Measurements from ENCODE around the gene SESN3.
"Not testable (repeated sequence)": the region's sequence is repeated elsewhere in the genome, so short reads cannot be mapped to it uniquely, and the experiment has no call there.

The SESN3 gene

GRCh38 chr11:95252586-95252985 lies 21.6 kb upstream of the SESN3 start:
- DNase-seq (ENCODE audit: low read depth in 2 of 2): no peak

GRCh38 chr11:95251896-95252295 lies 20.9 kb upstream of the SESN3 start:
- DNase-seq (ENCODE audit: low read depth in 2 of 2): not testable (repeated sequence)

- DNase-seq (ENCODE audit: low read depth in 2 of 2): no peak
Measured at GRCh38 chr11:95248666-95249467, 17.9 kb upstream of the SESN3 start.

- DNase-seq (ENCODE audit: low read depth in 2 of 2): no peak
Measured at GRCh38 chr11:95247883-95248282, 16.9 kb upstream of the SESN3 start.

GRCh38 chr11:95247127-95247684 lies 16.2 kb upstream of the SESN3 start:
- DNase-seq (ENCODE audit: low read depth in 2 of 2): no peak

- no peak for DNase-seq (ENCODE audit: low read depth in 2 of 2)
Measured at GRCh38 chr11:95245581-95245980, 14.6 kb upstream of the SESN3 start.

- no peak for DNase-seq (ENCODE audit: low read depth in 2 of 2)
Measured at GRCh38 chr11:95245038-95245437, 14.0 kb upstream of the SESN3 start.

GRCh38 chr11:95243673-95244072 lies 12.7 kb upstream of the SESN3 start:
- no peak for DNase-seq (ENCODE audit: low read depth in 2 of 2)

- no peak for DNase-seq (ENCODE audit: low read depth in 2 of 2)
Measured at GRCh38 chr11:95242845-95243605, 12.0 kb upstream of the SESN3 start.

GRCh38 chr11:95242091-95242844 lies 11.3 kb upstream of the SESN3 start:
- DNase-seq (ENCODE audit: low read depth in 2 of 2): no peak

- no peak for DNase-seq (ENCODE audit: low read depth in 2 of 2)
Measured at GRCh38 chr11:95241681-95242081, 10.7 kb upstream of the SESN3 start.

- no peak for DNase-seq (ENCODE audit: low read depth in 2 of 2)
Measured at GRCh38 chr11:95239871-95240649, 9.1 kb upstream of the SESN3 start.

- DNase-seq (ENCODE audit: low read depth in 2 of 2): no peak
Measured at GRCh38 chr11:95232666-95233065, 1.7 kb upstream of the SESN3 start.

GRCh38 chr11:95231881-95232605 lies 1.0 kb upstream of the SESN3 start:
- peak; percentile 37 to 47 for DNase-seq (ENCODE audit: low read depth in 2 of 2)

- no peak for DNase-seq (ENCODE audit: low read depth in 2 of 2)
Measured at GRCh38 chr11:95230810-95231126, 234 bp downstream of the SESN3 start.

GRCh38 chr11:95229993-95230809 lies 801 bp downstream of the SESN3 start:
- no peak for DNase-seq (ENCODE audit: low read depth in 2 of 2)

GRCh38 chr11:95229199-95229992 lies 1.6 kb downstream of the SESN3 start:
- DNase-seq (ENCODE audit: low read depth in 2 of 2): no peak

- DNase-seq (ENCODE audit: low read depth in 2 of 2): no peak
Measured at GRCh38 chr11:95228081-95228749, 2.8 kb downstream of the SESN3 start.

All from stimulated activated CD4-positive, alpha-beta T cell treated with anti-CD3 and anti-CD28 coated beads, Interleukin-12 subunit alpha, Interleukin-12 subunit beta, amount 100 ng/mL, for 24 hours (primary cell).